ENCODE results near the gene AMFR.

DNA sequence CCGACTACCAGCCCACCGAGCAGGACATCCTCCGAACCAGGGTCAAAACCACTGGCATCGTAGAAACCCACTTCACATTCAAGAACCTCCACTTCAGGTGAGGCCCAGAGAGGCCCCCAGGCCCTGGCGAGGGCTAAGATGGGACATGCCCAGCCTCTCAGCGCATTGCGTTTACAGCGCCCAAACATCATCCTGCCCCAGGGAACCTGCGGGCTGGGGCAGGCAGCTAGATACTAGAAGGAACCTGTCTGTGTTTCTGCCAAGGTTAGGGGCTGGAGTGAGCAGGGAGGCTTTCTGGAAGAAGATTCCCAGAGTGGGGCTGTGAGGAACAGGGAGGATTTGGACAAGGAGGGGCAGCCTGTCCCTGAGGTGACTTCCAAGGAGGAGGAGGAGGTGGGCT lies 90.6 kb downstream of the AMFR start:
- TF ChIP-seq HNRNPUL1 (IDR thresholded peaks at IDR 0.05; ENCODE audit: low read depth, low read length) = no peak
- no peak for TF ChIP-seq POLR2AphosphoS5 (IDR thresholded peaks at IDR 0.05; ENCODE audit: low read depth, low read length)
- TF ChIP-seq TARDBP (CRISPR knock-in tag; IDR thresholded peaks at IDR 0.05) = no peak
- TF ChIP-seq ZBTB21 (CRISPR knock-in tag; IDR thresholded peaks at IDR 0.05) = no peak
- TF ChIP-seq EP300 (IDR thresholded peaks at IDR 0.05; ENCODE audit: low read depth in 2 of 2, low read length in 2 of 2) = no peak
- no peak for TF ChIP-seq EP300 (CRISPR knock-in tag; IDR thresholded peaks at IDR 0.05; ENCODE audit: borderline replicate concordance)
- no peak for TF ChIP-seq RAD21 (CRISPR knock-in tag; IDR thresholded peaks at IDR 0.05)
- no peak for TF ChIP-seq ZNF329 (CRISPR knock-in tag; IDR thresholded peaks at IDR 0.05; ENCODE audit: low read depth)
- TF ChIP-seq NCOA2 (CRISPR knock-in tag; IDR thresholded peaks at IDR 0.05) = no peak
- TF ChIP-seq ZNF124 (CRISPR knock-in tag; IDR thresholded peaks at IDR 0.05) = no peak
- TF ChIP-seq ZMYM4 (CRISPR knock-in tag; IDR thresholded peaks at IDR 0.05) = no peak
- TF ChIP-seq STAT6 (CRISPR knock-in tag; IDR thresholded peaks at IDR 0.05; ENCODE audit: borderline replicate concordance) = no peak
- no peak for TF ChIP-seq ZSCAN22 (CRISPR knock-in tag; IDR thresholded peaks at IDR 0.05)
- no peak for TF ChIP-seq ZNF746 (CRISPR knock-in tag; IDR thresholded peaks at IDR 0.05)
